Right lobe of liver (tissue), 4 donors: ENCODE results near the gene TENM4.

Experiments used
- POLR2A ChIP-seq: fragments of 450-650 bp; IDR thresholded peaks from one replicate; pipeline ENCODE4 v1.6.1; 2017; ENCODE audit warnings: antibody characterized with exemption, mild to moderate bottlenecking
- TF ChIP-seq, protein P1 (sequence below), 4 donors: fragments of 200-600 bp in 3 of 4; fragments of 450-650 bp in 1 of 4; IDR thresholded peaks; one replicate each; pipeline versions ENCODE4 v1.5.1 to v1.8.0; 2016 to 2022; ENCODE audit warnings: antibody characterized with exemption in 4 of 4, mild to moderate bottlenecking in 2 of 4
- donor health status: DM: no; HTN: no; CAD: no.
- donor health status: DM: no; HTN: no; CAD: no.
- donor health status: DM: no; HTN: yes; CAD: no.

DNA sequence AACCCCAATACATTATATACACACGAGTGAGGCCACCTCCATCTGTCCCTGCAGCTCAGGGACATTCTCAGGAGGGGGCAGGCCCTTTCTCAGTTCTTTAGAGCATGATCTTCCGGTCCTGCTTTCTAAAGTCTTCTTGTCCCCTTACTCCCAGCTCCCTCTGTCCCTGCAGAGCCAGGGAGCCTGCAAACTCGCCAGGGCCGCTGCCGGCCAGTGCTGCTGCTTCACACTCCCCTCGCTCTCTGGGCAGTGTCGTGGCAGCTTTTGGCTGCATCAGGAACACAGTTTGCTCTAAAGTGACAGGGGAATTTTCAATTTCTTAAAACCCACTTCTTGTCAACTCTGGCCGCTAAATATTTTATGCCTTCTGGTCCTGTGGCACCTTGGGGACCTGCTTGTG lies 736.0 kb downstream of the TENM4 start:
- TF ChIP-seq, protein P1, sequence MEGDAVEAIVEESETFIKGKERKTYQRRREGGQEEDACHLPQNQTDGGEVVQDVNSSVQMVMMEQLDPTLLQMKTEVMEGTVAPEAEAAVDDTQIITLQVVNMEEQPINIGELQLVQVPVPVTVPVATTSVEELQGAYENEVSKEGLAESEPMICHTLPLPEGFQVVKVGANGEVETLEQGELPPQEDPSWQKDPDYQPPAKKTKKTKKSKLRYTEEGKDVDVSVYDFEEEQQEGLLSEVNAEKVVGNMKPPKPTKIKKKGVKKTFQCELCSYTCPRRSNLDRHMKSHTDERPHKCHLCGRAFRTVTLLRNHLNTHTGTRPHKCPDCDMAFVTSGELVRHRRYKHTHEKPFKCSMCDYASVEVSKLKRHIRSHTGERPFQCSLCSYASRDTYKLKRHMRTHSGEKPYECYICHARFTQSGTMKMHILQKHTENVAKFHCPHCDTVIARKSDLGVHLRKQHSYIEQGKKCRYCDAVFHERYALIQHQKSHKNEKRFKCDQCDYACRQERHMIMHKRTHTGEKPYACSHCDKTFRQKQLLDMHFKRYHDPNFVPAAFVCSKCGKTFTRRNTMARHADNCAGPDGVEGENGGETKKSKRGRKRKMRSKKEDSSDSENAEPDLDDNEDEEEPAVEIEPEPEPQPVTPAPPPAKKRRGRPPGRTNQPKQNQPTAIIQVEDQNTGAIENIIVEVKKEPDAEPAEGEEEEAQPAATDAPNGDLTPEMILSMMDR (IDR thresholded peaks at IDR 0.05), result no peak
- no peak for TF ChIP-seq POLR2A
